Measurements from ENCODE around the gene TSNAXIP1. TPM values are rescaled to one million over a fixed set of nuclear protein-coding genes. Genes with fewer than 3 reads are reported as not detected.

TSNAXIP1 gene
- total RNA-seq, 1 experiment from 2014 or later = 1.1 TPM

GRCh38 chr16:67775273-67775672 lies 31.4 kb upstream of the TSNAXIP1 start:
- Mint-ChIP-seq H3K27ac (ENCODE audit: low read depth, unreplicated experiment) (no peak overlapping the region), H3K36me3 (ENCODE audit: insufficient read depth, unreplicated experiment) (peaks cover 18% of the 10 kb centered on the region), H3K27me3 (ENCODE audit: insufficient read depth, unreplicated experiment) (no peaks in the 10 kb centered on the region), H3K4me1 (ENCODE audit: insufficient read depth, unreplicated experiment) (peaks cover 15% of the 10 kb centered on the region), H3K9me3 (ENCODE audit: unreplicated experiment) (no peaks in the 10 kb centered on the region), H3K4me3 (ENCODE audit: unreplicated experiment) (no peak overlapping the region)
- DNase-seq (ENCODE audit: unreplicated experiment) = no peak
- no TSS peak for BruUV-seq (replicated peaks)
- ChIA-PET CTCF (interaction anchor here (0.6 to 1.4 kb wide), 2 partner anchors 41 to 1266 kb away, joined by 3 to 4 read pairs; no protein-coding TSS in a partner anchor), POLR2A (interaction anchor here (1.2 kb wide), 1 partner anchor 57 kb away, joined by 5 read pairs; no protein-coding TSS in a partner anchor)
- no peak for TF ChIP-seq CTCF (IDR thresholded peaks at IDR 0.05; ENCODE audit: unreplicated experiment)
- intact Hi-C loops (cut with micrococcal nuclease) = no loop called here

DNA sequence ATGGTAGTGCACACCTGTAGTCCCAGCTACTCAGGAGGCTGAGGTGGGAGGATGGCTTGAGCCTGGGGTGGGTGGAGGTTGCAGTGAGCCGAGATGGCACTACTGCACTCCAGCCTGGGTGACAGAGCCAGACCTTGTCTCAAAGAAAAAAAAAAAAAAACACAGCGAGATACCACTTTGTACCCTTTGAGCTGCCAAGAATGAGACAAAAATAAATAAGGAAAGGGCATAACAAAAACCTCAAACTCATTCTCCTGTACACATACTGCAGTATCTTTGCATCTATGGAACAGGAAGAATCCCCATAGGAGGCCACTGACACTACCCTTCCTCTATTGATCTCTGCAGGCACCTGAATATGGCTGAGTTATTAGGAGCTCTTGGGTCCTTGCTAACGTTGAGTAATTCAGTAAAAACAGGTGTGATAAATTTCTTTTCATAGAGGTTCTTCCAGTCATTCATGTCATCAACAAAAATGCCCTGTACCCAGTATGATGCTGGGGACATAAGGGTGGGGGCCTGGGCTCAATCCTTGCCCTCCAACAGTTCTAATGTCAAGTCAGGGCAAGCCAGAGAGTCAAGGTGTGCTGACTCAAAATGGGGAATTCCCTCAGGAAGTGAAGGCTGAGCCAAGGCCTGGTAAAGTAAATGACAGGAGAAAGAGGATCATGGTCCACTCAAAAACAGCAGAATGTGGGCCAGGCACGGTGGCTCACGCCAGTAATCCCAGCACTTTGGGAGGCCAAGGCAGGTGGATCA lies 27.3 kb upstream of the TSNAXIP1 start:
- H3K4me3 Mint-ChIP-seq (ENCODE audit: unreplicated experiment) = no peak overlapping the region
- BruUV-seq (replicated peaks) = no TSS peak
- ChIA-PET CTCF (interaction anchor here (0.7 to 1.2 kb wide), 6 partner anchors 9 to 535 kb away, joined by 3 to 5 read pairs (median 3); partner anchors contain the start of gene ATP6V0D1), POLR2A (interaction anchor here (1.3 to 2.0 kb wide), 3 partner anchors 13 to 60 kb away, joined by 3 to 9 read pairs (median 6); partner anchors contain the start of genes GFOD2, RANBP10 and TSNAXIP1)
- no peaks in the 10 kb centered on the region for H3K9me3 Mint-ChIP-seq (ENCODE audit: unreplicated experiment)
- intact Hi-C loops (cut with micrococcal nuclease) = no loop called here
- peaks cover 14% of the 10 kb centered on the region for H3K4me1 Mint-ChIP-seq (ENCODE audit: insufficient read depth, unreplicated experiment)
- peak overlapping the region; percentile 64 for H3K27ac Mint-ChIP-seq (ENCODE audit: low read depth, unreplicated experiment)
- TF ChIP-seq CTCF (IDR thresholded peaks at IDR 0.05; ENCODE audit: unreplicated experiment) = no peak
- no peaks in the 10 kb centered on the region for H3K36me3 Mint-ChIP-seq (ENCODE audit: insufficient read depth, unreplicated experiment)
- DNase-seq (ENCODE audit: unreplicated experiment) = peak; percentile 69
- H3K27me3 Mint-ChIP-seq (ENCODE audit: insufficient read depth, unreplicated experiment) = no peaks in the 10 kb centered on the region

DNA sequence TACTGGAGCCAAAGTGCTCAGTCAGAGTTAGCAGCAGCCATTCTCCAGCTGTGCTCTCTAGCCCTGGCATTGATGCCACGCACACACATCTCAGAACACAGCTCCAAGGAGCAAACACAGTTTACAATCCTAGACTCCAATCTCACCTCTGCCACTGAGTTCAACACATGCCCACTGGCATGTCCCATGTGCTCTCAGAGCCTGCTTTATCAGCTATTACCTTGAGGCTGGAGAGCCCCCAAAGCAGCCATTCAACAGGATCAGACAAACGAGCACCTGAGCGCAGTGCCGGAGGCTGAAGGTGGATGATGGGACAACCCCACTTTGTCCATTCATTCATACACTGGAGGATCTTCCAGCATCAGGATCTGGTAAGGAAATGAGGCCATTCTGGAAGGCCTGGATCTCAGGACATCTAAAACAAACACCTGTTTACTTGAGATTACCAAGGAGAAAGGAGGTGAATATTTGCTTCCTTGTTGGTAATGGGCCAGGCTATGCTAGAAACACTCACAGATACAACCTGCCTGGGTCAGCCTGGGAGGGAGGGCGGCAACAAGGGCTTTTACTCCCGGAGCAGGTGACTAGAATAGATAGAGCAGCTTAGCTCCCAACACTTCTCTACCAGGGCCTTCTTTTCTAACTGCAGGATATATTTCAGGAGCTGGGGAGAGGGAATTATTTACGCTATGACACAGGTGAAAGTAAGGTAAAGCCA lies 25.7 kb upstream of the TSNAXIP1 start:
- no peak for TF ChIP-seq CTCF (IDR thresholded peaks at IDR 0.05; ENCODE audit: unreplicated experiment)
- POLR2A ChIA-PET = interaction anchor here (1.3 to 1.8 kb wide), 2 partner anchors 11 to 16 kb away, joined by 3 to 6 read pairs; no protein-coding TSS in a partner anchor
- H3K9me3 Mint-ChIP-seq (ENCODE audit: unreplicated experiment) = no peaks in the 10 kb centered on the region
- no peak overlapping the region for H3K27ac Mint-ChIP-seq (ENCODE audit: low read depth, unreplicated experiment)
- BruUV-seq (replicated peaks) = no TSS peak
- CTCF ChIA-PET = interaction anchor here (0.9 to 1.2 kb wide), 5 partner anchors 11 to 537 kb away, joined by 3 to 5 read pairs (median 3); no protein-coding TSS in a partner anchor
- H3K4me1 Mint-ChIP-seq (ENCODE audit: insufficient read depth, unreplicated experiment) = peaks cover 14% of the 10 kb centered on the region
- no peak overlapping the region for H3K4me3 Mint-ChIP-seq (ENCODE audit: unreplicated experiment)
- no peaks in the 10 kb centered on the region for H3K27me3 Mint-ChIP-seq (ENCODE audit: insufficient read depth, unreplicated experiment)
- intact Hi-C loops (cut with micrococcal nuclease) = no loop called here
- DNase-seq (ENCODE audit: unreplicated experiment) = no peak
- no peaks in the 10 kb centered on the region for H3K36me3 Mint-ChIP-seq (ENCODE audit: insufficient read depth, unreplicated experiment)

- DNase-seq (ENCODE audit: unreplicated experiment) = no peak
- Mint-ChIP-seq H3K4me1 (ENCODE audit: insufficient read depth, unreplicated experiment) (peaks cover 14% of the 10 kb centered on the region), H3K27ac (ENCODE audit: low read depth, unreplicated experiment) (no peak overlapping the region), H3K9me3 (ENCODE audit: unreplicated experiment) (no peaks in the 10 kb centered on the region), H3K36me3 (ENCODE audit: insufficient read depth, unreplicated experiment) (no peaks in the 10 kb centered on the region), H3K4me3 (ENCODE audit: unreplicated experiment) (no peak overlapping the region), H3K27me3 (ENCODE audit: insufficient read depth, unreplicated experiment) (no peaks in the 10 kb centered on the region)
- intact Hi-C loops (cut with micrococcal nuclease) = no loop called here
- ChIA-PET POLR2A (interaction anchor here (1.8 kb wide), 1 partner anchor 15 kb away, joined by 6 read pairs; no protein-coding TSS in a partner anchor), CTCF (interaction anchor here (0.5 kb wide), 1 partner anchor 57 kb away, joined by 3 read pairs; no protein-coding TSS in a partner anchor)
- BruUV-seq (replicated peaks) = no TSS peak
- TF ChIP-seq CTCF (IDR thresholded peaks at IDR 0.05; ENCODE audit: unreplicated experiment) = no peak
Measured at GRCh38 chr16:67781565-67781921, 25.1 kb upstream of the TSNAXIP1 start.

Data from MCF 10A (cell line).